Hepatocyte (in vitro differentiated cells): ENCODE data around the gene ANKRD45.

Source experiments
- CTCF ChIP-seq: fragments of 200-600 bp; sonication (generic); IDR thresholded peaks from 2 replicates; pipeline ENCODE4 v1.5.1; 2016; ENCODE audit warnings: antibody characterized with exemption, mild to moderate bottlenecking; ENCODE audit not compliant: poor library complexity
- EZH2 ChIP-seq: fragments of 200-600 bp; sonication (generic); IDR thresholded peaks from 2 replicates; pipeline ENCODE4 v1.6.1; 2016; ENCODE audit warnings: antibody characterized with exemption, mild to moderate bottlenecking, borderline replicate concordance
- EZH2phosphoT487 ChIP-seq: fragments of 200-600 bp; sonication (generic); IDR thresholded peaks from one replicate; pipeline ENCODE4 v1.6.1; 2018; ENCODE audit warnings: antibody characterized with exemption, mild to moderate bottlenecking, low read depth, moderate library complexity; ENCODE audit not compliant: unreplicated experiment, severe bottlenecking

- TF ChIP-seq CTCF (no peak), EZH2 (no peak), EZH2phosphoT487 (no peak)
Measured at GRCh38 chr1:173648880-173649605, 20.6 kb downstream of the ANKRD45 start.
